GF-D8 (cell line): ENCODE measurements around the gene ANKRD33.

Experiments
- DNase-seq: peaks from one replicate; lab custom pipeline; 2025; lab: John Stamatoyannopoulos, UW

Gene ANKRD33, protein sequence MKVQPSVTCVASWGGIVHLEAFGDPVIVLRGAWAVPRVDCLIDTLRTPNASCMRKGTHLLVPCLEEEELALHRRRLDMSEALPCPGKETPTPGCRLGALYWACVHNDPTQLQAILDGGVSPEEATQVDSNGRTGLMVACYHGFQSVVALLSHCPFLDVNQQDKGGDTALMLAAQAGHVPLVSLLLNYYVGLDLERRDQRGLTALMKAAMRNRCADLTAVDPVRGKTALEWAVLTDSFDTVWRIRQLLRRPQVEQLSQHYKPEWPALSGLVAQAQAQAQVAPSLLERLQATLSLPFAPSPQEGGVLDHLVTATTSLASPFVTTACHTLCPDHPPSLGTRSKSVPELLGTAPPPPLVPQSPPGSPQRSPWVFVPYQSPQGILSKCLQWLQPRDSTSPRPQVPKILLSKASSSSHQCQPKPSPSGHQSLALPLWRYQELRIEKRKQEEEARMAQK

DNA sequence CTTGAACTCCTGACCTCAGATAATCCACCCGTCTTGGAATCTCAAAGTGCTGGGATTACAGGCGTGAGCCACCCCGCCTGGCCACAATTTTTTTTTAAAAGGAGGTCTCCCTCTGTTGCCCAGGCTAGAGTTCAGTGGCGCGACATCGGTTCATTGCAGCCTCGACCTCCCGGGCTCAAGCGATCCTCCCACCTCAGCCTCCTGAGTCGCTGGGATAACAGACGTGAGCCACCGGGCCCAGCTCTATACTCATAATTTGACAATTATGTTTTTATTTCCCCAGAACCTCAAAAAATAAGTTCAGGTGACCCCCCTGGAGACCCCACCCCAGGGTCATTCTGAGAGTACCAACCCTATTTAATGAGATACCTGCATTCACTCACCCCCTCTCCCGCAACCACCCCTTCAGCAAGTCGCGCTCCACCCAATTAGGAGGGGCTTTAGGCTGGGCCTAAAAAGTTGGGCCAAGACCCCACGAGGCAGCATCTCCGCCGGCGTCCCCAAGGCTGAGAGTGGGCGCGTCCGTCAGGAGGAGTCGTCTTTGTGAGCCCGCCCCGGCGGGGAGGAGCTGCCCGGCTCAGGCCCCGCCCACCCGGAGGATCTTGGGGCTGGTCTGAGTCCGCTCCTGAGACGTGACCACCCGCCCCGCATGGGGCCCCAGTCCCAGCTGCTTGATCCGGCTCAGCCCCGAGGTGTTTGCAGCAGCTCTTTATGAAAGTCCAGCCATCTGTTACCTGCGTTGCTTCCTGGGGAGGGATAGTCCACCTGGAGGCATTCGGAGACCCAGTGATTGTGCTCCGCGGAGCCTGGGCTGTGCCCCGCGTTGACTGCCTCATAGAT is at the start of gene ANKRD33:
ANKRD33 (plus strand) TSS at position 628 of the 840 bp plus-strand sequence; CDS start at position 712, 84 bp downstream.
- no peak for DNase-seq

- DNase-seq, result no peak
These were observed 49.1 kb upstream of the ANKRD33 start for GRCh38 chr12:51838762-51839161.

GRCh38 chr12:51839310-51839947 is 48.5 kb upstream of the ANKRD33 start:
- DNase-seq, result no peak

- no peak for DNase-seq
These were observed 46.9 kb upstream of the ANKRD33 start for GRCh38 chr12:51840966-51841365.

GRCh38 chr12:51841727-51842126 is 46.2 kb upstream of the ANKRD33 start:
- no peak for DNase-seq

DNA sequence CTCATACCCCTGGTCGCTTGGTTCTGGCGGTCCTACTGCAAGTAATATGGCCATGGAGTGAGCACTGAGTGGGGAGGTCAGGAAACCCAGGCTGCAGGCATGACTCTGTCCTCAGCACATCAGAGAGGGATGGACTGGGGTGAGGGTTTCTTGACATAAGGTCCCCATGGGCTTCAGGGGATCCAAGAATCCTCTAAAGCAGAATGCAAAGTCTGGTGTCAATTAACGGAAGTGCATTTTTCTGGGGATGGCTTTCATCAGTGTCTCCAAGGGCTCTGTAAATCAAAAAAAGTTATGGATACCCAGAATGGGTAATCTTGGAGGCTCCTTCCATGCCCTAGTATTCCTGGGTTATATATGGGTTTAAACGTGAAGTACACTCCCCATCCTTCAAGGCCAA is 43.0 kb upstream of the ANKRD33 start:
- no peak for DNase-seq

GRCh38 chr12:51845482-51845881 is 42.4 kb upstream of the ANKRD33 start:
- DNase-seq, result no peak

DNA sequence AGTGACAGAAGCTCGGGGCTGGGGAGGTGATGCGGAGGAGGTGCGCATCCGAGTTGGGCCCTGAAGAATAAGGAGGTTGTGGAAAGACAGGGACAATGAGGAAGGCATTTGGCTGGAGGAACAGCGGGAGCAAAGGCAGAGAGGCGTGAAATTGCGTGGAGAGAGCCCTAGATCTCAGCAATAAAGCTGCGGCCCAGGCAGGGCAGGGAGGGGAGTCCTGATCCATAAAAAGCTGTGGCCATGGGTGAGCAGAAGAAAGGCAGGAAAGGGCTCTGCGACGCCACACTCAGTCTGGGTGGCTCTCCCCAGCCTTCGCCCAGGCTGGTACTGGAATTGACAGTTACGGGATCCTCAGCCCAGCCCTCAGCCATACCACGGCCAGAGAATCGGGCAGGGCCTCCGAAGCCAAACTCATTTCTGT is 41.6 kb upstream of the ANKRD33 start:
- no peak for DNase-seq

GRCh38 chr12:51846911-51847642 is 40.8 kb upstream of the ANKRD33 start:
- no peak for DNase-seq

DNA sequence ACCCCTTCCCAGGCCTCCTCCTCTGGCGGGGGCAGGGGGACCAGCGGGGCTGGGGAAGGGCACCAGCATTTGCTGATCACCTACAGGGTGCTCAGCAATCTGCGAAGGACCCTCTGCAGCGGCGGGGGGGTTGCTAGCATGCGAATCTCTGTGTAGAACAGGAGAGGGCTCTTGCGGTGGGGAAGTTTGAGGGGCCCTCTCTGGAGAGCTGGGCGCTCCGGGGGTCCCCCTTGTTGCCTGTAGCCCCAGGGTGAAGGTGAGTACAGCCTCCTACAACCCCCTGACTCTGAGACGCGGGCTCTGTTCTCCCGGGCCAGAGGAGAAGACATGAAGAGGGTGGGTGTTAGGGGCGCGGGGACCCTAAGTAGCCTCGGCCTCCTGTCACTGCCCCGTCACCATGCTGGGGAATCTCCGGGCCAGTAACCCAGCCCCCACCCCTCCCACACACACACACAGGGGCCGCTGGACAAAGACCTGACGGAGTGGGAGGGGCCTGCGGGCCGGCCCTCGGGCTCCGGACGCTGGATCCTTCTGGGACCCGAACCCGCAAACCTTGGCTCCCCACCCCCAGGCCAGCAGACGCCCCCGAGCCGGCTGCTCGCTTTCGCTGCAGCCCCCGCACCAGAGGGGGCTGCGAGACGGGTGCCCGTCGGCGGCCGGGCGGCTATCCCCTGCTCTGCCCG is 40.1 kb upstream of the ANKRD33 start:
- no peak for DNase-seq

GRCh38 chr12:51848326-51848727 is 39.6 kb upstream of the ANKRD33 start, which contains the start of gene FIGNL2:
Gene FIGNL2, minus strand, starts transcription at chr12:51848718. Its CDS starts 26,305 bp downstream, at chr12:51822413.
- no peak for DNase-seq

DNA sequence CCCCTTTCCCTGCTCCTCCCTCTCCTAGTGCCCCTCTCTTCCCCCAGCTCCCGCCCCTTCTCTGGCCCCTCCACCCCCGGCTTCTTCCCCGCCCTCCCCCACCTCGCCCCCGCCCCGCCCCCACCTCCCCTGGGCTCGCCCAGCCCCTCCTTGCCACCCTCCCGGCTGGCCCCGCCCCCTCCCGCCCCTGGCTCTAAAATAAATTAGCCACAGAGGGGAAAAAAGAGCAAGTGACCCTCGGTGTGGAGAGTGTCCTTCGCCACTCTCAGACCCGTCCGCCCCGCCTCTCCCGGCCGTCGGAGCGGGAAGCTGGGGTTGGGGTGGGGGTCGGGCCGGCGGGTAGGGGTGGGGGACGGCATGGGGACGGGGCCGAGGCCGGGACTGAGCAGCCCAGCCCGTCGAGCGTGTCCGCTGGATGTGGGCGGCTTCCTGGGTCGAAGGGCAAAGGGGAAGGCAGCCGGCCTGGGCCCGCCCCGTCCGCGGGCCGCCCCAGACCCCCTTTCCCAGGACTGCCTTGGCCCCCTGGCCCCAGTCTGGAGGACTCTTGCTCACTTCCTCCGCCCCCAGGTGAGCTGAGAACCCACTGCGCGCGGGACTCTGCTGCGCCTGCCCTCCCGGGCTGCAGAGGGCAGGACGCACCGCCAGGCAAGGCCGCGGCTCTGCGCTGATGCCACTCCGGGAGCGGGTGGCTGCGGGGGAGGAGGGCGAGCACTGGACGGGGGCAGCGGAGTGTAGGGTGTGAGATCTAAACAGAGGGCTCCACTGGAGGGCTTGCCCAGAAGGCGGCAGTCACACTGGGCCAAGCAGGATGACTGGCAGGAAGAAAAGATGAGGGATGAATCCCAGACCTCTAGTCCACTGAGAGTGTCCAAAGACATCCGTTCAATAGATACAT is 38.8 kb upstream of the ANKRD33 start:
- no peak for DNase-seq

DNA sequence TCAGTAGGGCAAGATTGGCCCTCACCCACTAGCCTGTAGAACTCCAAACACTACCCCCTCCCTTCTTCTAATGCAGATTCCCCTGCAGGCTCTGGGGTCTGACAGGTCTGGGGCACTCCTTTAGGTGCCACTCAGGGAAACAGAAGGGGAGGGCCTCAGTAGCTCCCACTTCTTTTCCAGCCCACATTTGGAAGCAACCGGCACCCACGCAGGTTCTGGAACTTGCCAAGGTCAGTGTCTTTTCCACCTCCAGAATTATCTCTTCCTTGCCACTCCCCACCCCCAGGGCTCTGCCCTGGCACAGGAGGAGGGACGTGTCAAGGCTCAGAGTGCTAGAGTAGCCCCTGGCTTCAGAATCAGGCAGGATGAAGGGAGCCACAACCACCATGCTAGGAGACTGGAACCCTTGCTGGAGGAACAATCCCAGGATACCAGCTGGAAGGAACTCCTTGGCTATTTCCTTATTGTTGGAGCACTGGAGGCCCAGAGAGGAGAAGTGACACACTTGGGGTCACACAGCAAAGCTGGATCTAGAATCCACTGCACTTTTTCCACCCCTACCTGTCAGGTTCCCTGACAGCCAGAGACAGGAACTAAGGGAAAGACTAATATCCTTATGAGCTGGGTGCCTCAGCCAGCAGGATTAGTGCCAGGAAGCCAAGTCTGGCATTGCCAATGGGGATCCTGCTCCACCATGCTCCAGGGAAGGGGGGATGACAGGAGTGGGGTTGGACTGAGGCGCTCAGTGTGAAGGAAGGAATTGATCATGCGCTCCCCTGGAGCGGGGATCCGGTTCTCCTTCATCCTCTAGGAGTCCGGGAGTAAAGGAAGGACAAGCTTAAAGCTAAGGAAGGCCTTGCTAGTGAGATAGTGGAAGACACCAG is 37.6 kb upstream of the ANKRD33 start:
- no peak for DNase-seq

GRCh38 chr12:51850965-51851299 is 37.0 kb upstream of the ANKRD33 start:
- no peak for DNase-seq

- no peak for DNase-seq
These were observed 36.3 kb upstream of the ANKRD33 start for GRCh38 chr12:51851413-51852124.

DNA sequence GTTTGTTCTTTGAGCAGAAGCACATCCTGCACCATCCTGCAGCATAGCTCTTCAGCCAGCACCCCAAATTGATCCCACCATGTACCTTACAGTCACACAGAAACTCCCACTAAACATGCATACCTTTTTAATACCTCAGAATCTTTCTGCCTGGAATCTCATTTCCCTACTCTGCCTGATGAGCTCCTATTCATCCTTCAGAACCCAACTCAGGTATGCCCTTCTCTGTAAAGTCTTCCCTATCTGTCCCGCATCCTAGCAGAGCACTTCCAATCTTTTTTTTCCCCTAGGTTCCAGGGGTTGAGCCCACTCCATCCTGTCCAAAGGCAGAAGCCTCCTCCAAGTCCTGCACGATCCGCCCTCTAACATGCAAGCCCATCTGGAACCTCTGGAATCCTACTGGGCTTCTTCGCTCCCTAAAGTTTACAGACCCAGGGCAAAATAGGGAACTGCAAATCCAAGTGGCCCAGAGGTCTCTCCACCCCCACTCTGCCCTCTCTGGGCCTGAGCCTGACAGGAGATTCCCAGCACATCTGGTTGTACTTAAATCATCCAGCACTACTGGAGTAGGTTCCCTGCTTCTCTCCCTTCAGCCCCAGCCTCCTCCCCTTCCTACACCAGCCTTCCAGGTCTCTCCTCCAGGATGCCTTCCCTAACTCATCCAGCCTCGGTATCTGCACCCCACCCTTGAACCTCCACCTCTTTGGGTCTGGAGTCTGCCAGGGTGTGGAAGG is 35.3 kb upstream of the ANKRD33 start:
- no peak for DNase-seq

- DNase-seq, result no peak
These were observed 32.1 kb upstream of the ANKRD33 start for GRCh38 chr12:51855586-51856428.
